Subcutaneous adipose tissue (tissue), 4 donors: ENCODE results near the gene SNRNP25. TPM values are rescaled to one million over a fixed set of nuclear protein-coding genes. Genes with fewer than 3 reads are reported as not detected.

Experiments used
- total RNA-seq, 4 donors: library from RNA; depleted of rRNA; stranded (reverse); fragments of >200 nt; gene quantifications; one replicate each; pipeline ENCODE4 v1.1.0, GENCODE V29; 2016
- TF ChIP-seq, protein P1 (sequence below): fragments of 450-650 bp; IDR thresholded peaks from one replicate; pipeline ENCODE4 v1.5.1; 2016; ENCODE audit warnings: low read depth, mild to moderate bottlenecking, control low read depth, antibody characterized with exemption, moderate library complexity

Gene SNRNP25
- total RNA-seq: 10 to 100 TPM; 12.8 to 21.9 (median 15.2) TPM

DNA sequence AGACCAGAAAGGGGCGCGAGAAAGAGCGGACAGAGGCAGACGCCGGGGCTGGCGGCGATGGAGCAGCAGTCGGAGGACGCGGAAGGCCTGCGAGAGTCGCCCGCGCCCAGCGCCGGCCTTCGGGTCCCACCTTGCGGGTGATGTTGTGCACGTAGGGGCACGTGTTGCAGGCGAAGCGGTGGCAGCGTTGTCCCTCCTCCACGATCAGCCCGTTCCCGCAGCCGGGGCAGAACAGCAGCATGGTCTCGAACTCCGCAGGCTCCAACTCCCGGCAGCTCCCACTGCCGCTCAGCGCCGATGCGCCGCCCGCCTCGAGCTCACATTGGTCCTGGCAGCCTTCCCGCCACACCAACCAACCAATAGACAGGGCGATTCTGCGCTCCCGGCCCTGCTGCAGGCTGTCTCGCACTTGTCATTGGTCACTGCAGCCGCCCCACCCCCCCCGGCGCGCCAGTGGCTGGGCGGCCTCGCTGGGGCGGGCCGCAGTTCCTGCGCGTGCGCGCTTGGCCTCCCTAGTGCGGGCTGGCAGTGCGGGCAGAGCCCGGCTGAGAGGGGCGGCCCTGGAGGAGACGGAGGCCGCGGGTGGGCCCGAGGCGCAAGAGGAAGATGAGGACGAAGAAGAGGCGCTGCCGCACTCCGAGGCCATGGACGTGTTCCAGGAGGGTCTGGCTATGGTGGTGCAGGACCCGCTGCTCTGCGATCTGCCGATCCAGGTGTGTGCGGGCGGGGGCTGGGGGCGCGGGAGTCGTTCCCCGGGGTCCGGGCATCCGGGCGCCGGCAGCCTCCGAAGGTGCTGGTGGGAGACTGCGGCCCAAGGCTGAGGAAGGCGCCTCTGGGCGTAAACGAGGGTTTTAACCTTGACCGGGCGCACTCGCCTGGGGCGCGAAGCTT, at the start of gene SNRNP25, which contains the start of gene POLR3K:
TSS of gene SNRNP25 (plus strand) at position 483 of the 891 bp plus-strand sequence. CDS start at position 672, 189 bp downstream.
TSS of gene POLR3K (minus strand) at position 263 of the 891 bp plus-strand sequence. CDS start at position 241, 22 bp downstream.
- TF ChIP-seq, protein P1, sequence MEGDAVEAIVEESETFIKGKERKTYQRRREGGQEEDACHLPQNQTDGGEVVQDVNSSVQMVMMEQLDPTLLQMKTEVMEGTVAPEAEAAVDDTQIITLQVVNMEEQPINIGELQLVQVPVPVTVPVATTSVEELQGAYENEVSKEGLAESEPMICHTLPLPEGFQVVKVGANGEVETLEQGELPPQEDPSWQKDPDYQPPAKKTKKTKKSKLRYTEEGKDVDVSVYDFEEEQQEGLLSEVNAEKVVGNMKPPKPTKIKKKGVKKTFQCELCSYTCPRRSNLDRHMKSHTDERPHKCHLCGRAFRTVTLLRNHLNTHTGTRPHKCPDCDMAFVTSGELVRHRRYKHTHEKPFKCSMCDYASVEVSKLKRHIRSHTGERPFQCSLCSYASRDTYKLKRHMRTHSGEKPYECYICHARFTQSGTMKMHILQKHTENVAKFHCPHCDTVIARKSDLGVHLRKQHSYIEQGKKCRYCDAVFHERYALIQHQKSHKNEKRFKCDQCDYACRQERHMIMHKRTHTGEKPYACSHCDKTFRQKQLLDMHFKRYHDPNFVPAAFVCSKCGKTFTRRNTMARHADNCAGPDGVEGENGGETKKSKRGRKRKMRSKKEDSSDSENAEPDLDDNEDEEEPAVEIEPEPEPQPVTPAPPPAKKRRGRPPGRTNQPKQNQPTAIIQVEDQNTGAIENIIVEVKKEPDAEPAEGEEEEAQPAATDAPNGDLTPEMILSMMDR: no peak

DNA sequence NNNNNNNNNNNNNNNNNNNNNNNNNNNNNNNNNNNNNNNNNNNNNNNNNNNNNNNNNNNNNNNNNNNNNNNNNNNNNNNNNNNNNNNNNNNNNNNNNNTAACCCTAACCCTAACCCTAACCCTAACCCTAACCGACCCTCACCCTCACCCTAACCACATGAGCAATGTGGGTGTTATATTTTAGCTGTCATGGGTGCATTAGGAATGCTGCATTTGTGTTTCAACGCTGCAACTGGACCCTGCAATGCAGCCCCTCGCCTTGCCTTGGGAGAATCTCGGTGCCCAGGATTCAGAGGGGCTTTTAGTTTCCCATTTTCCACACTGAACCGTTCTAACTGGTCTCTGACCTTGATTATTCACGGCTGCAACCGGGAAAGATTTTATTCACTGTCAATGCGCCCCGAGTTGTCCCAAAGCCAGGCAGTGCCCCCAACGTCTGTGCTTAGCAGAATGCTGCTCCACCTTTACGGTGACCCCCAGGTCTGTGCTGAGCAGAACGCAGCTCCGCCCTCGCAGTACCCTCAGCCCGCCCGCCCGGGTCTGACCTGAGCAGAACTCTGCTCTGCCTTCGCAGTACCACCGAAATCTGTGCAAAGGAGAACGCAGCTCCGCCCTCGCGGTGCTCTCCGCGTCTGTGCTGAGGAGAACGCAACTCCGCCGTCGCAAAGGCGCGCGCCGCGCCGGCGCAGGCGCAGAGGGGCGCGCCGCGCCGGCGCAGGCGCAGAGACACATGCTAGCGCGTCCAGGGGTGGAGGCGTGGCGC, 43.5 kb upstream of the SNRNP25 start:
- TF ChIP-seq, protein P1: no peak

DNA sequence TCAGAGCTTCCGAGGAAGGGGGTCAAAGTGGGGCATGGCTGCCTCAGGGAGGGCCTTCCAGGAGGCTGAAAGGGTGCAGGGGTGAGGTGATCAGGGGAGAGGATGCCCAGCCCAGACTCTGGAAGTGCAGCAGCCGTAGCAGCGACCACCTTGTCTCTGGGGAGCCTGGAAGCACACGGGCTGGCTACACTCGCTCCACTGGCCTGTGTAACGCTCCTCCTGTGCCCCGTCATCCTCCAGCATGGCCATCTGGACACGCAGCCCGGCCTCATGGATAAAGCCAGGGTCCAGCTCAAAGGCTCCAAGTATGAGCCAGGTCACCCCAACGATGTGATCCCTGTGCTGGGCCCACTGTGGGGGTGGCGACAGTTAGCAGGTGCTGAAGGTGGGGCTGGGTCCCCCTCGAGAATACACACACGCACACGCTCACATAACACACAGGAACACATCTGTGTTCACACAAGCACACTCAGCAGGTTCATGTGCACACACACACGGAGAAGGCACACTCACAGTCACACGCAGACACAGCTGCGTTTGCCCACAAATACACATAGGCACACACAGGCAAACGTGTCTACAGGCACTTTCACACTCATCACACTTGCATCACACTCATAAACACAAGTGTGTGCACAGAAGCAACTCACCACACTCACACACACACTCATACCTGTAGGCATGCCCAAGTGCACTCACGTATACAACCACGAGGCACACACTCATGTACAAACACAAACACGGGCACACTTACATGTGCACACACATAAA, 19.6 kb upstream of the SNRNP25 start:
- TF ChIP-seq, protein P1: no peak

DNA sequence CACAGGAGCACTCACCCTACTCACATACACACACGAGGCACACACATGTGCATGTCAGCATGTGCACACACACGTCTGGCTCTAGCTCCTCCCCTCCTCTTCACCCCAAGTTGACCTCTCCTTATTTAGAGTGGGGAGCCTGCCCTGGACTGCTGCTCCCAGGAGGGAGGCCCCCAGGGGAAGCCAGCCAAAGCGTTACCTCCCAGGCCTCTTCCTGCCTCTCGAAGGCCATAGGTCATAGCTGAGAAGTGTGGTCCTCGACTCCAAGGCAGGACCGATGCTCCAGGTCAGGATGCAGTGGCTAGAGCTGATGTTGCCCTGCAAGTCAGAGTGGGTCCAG, 19.0 kb upstream of the SNRNP25 start:
- TF ChIP-seq, protein P1: no peak

DNA sequence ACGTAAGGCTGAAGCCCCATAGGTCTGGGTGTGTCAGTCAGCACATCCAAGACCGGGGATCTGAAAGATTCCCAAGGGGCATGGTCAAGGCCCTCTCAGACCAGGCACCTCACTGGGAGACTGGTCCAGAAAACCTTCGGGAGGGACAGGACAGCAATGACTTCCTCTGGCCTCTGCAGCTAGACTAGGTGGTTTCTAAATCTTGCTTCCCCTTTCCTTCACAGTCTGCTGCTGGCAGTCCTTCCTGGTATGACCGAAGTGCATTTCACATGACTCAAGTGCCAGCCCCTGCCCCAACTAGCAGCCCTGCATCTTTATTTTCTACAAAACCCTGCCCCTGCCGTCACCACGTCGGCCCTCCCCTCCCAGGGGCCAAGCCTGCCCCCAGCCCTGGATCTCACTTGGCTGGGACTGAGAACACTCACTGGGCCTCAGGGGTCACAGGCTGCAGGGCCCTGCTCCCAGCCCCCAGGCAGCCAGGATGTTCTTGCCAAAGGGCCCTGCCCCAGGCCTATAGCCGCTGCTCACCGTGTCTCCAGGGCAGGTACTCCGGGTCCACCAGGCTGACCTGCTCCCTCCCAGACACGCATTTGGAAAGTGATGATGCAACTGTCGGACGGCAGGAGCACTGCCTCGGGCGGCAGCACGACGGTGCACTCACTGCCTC, 18.5 kb upstream of the SNRNP25 start:
- TF ChIP-seq, protein P1: no peak

DNA sequence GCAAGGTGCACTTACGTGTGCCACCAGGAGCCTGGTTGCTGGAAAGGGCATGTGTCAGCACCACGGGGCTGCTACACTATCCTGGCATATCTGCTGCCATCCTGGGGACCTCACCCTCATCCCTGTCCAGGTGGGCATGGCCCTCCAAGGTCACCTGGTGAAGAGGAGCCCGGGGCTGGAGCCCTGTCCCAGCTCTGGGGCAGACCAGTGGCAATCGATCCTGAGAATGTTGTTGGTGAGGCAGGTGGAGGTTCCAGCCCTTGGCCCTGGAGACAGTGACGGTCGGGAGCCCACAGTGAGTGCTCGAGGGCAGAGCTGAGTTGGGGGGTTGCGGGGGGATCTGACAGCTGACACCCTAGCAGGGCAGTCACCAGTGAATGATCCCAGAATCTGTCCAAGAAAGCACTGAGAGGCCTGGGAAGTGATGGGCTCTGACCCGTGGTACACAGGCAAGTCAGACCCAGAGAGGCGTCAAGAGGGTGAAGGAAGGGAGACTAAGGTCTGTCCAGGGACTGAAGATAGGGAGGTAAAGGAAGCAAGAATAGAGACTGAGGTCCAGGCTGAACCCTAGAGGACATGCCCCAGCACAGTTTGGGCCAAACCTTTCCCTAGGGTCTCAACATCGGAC, 17.8 kb upstream of the SNRNP25 start:
- TF ChIP-seq, protein P1: no peak
